Activated T-cell treated with anti-CD3 and anti-CD28 coated beads for 1 hour (primary cell): ENCODE data around the gene RASD1.
A peak's percentile ranks its signal among the peaks of the same experiment; 100 is the strongest.

Source experiments
- DNase-seq: peaks from one replicate; pipeline ENCODE4 v3.0.0-alpha.2; 2020; ENCODE audit warnings: low read depth

Gene RASD1

DNA sequence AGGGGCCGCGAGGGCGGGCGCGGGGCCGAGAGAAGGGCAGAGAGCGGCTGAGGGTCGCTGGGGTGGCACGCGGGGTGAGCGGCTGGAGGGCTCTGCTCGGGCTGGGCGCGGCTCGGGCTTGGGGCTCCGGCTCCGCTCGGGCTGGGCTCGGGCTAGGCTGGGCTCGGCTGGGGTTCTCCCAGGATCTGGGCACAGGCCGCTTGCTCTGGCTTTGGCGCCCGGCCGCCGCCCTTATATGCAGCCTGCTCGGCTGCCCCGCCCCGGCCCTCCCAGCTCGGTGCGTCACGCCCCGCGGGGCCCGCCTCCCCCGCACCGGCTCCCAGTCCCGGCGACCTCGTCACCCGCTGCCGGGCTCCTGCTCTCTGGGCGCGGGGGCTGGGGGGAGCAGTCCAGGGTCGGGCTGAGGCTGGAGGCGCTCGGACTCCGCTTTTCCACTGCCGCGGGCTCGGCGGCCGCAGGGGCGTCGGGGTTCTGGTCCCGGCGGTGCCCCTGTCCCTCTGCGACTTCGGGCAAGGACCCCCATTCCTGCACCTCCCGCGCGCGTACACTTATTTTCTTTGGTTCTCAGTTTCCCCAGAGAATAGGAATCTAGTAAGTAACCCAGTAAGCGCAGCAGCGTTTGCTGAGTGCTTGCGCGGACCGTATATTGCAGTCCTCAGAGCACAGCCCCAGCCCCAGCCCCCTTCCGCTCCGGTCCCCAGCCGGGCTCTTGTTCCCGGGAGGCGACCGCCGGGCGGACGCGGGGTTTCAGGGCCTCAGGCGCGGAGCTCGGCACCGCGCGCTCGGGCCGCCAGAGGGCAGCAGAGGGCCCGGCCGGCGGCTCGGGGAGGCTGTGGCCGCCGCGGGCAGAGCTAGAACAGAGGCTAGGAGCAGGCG is at the start of gene RASD1:
Gene RASD1, minus strand, starts transcription at position 207 of the 876 bp plus-strand sequence. CDS start 214 bp downstream, outside the sequence.
- peak; percentile 66 for DNase-seq

- DNase-seq = no peak
Observed at GRCh38 chr17:17545984-17546383, 49.8 kb upstream of the RASD1 start.

- no peak for DNase-seq
Observed at GRCh38 chr17:17545031-17545820, 49.0 kb upstream of the RASD1 start.

DNA sequence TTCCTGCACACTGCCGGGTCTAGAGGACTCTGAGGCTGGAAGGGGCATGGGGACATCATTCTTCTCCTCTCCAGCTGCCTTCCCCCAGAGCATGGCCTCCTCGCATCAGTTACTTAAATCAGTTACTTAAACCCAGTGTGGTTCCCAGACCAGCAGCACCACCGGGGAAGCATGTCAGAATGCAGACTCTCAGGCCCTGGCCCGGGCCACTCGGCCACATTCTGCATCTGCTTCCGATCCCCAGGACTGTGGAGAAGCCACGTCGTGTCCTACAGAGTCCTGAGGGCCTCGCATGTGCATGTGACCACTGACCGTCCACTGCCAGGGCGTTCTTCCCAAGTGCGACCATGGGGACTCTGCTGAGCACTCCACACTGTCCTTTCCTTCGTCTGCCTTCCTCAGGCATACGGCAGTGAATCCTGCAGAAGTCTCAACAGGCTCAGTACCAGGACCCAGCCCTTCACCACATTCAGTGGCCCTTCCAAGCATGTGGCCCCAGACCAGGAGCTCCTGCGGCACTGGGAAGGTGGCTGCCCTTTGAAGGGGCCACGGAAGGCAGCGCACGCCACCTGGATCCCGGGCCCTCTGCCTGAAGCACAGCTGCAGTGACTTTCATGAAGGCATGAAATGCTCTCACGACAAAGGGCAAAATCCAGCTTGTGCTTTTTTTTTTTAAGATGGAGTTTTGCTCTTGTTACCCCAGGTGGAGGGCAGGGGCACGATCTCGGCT is 46.9 kb upstream of the RASD1 start:
- no peak for DNase-seq

GRCh38 chr17:17541640-17542001 is 45.4 kb upstream of the RASD1 start:
- DNase-seq = no peak

- DNase-seq = no peak
Observed at GRCh38 chr17:17540935-17541639, 44.9 kb upstream of the RASD1 start.

GRCh38 chr17:17540278-17540906 is 44.2 kb upstream of the RASD1 start:
- DNase-seq = no peak

DNA sequence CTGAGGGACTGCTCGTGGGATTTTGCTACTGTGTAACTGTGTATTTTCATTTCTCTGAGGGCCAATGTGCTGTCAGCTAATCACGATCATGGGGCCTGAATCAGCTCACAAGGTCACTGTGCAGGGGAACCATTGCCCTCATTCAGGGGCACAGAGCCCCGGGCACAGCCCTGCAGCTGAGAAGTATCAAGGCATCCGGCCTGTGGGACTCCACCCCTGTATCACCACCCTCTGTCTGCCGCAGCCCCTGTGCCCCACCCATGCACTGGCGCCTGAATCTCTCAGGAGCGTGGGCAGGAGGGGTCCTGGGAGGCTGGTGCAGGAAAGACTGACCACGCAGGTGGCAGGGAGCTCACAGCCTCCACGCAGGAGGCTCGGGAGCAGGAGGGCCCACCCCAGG is 43.4 kb upstream of the RASD1 start:
- DNase-seq = no peak

DNA sequence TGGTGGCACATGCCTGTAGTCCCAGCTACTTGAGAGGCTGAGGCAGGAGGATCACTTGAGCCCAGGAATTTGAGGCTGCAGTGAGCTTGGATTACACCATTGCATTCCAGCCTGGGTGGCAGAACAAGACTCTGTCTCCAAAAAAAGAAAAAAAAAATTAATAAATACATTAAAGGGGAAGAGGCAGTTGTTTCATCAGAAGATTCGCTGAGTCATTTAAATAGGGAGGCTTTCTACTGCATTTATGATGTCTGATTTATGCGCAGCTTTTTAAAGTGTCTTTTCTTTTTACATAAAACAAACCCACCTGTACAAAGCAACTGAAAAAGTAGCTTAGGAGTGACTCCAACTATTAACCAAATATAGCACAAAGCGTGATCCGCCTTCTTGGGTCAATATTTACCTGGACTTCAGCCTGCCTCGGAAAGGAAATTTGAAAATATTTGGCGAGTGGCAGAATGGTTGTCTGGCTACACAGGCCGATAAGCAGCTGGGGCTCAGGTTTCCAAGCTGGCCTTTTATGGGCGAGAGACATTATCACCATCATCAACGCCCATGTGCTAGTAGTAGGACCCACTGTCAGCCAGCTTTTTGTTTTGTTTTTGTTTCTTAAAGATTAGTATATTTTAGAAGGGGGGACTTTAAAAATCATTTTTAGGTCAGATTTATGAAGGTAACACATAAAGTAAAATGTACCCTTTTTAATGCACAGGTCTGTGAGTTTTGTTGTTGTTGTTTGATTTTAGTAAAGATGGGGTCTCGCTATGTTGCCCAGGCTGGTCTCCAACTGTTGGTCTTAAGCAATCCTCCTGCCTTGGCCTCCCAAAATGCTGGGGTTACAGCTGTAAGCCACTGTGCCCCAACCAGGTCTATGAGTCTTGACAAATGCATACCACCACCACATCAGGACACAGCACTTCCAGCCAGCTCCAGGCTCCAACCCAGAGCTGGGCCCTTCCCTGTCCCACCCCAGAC is 42.5 kb upstream of the RASD1 start:
- no peak for DNase-seq

DNA sequence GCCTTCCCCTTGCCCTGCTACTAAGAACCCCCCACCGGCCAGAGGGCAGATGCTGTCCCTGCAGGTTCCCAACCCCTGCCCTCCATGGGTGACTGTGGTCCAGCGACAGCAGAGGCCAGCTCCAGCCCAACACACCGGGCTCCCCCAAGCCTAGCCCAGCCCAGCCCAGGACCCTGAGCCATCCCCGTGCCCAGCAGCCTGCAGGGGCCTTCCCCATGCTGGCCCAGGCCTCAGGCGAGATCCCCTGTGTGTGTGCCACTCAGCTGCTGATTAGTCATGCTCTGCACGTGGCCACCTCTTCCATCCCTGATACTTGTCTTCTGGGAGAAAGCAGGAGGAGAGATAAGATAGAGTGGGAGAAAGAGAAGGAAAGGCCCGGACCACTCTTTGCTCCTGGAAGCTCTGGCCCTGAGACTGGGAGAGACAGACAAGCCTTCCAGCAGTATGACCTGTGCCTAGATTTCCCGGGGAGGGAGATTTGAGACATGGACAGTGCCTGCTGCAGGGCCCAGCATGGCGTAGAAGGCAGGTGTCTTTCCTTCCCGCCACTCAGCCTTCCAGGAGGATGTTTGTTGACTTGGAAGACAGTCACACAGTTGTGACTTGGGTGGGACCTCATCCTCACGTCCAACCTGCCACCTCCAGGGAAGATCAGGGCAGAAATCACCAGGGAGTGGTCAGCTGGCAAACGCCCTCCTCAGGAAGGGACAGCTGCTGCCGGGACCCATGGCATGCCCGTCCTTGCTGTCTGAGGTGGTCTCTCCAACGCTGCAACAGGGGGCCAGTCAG is 41.3 kb upstream of the RASD1 start:
- DNase-seq = no peak

DNA sequence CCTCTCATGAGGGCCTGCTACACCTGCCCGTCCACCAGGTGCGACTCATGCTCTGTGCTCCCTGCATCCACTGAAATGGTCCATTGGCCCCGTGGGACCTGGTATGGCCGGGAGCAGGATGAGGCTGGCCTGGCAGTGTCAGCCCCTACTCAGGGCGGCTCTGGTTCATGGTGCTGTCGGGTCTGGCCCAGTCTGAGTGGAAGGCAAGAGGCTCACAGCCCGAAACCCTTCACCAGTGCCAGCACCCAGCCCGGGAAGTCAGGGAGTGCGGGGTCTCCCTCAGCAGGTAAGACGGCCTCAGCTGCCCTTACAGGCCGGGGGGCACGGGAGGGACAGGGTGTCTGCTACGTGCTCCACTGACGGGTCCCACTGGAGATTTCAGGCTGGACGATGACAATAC is 40.5 kb upstream of the RASD1 start:
- DNase-seq = no peak

GRCh38 chr17:17535957-17536356 is 39.8 kb upstream of the RASD1 start:
- DNase-seq = no peak

DNA sequence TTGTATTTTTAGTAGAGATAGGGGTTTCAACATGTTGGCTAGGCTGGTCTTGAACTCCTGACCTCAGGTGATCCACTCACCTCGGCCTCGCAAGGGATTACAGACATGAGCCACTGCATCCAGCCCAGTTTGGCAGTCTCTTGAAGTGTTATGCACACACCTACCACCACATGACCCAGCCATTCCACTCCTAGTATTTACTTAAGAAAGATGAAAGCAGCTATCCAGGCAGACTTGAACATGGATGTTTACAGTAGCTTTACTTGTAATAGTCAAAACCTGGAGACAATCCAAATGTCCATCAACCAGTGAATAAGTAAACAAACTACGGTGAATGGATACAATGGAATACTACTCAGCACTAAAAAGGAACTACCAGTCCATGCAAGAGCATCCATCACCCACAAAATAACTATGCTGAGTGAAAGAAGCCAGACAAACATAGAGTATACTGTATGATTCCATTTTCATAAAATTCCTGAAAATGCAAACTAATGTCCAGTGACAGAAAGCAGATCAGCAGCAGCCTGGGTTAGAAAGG is 37.8 kb upstream of the RASD1 start:
- DNase-seq = no peak

- no peak for DNase-seq
Observed at GRCh38 chr17:17532991-17533390, 36.8 kb upstream of the RASD1 start.

- DNase-seq = no peak
Observed at GRCh38 chr17:17531156-17531555, 35.0 kb upstream of the RASD1 start.

DNA sequence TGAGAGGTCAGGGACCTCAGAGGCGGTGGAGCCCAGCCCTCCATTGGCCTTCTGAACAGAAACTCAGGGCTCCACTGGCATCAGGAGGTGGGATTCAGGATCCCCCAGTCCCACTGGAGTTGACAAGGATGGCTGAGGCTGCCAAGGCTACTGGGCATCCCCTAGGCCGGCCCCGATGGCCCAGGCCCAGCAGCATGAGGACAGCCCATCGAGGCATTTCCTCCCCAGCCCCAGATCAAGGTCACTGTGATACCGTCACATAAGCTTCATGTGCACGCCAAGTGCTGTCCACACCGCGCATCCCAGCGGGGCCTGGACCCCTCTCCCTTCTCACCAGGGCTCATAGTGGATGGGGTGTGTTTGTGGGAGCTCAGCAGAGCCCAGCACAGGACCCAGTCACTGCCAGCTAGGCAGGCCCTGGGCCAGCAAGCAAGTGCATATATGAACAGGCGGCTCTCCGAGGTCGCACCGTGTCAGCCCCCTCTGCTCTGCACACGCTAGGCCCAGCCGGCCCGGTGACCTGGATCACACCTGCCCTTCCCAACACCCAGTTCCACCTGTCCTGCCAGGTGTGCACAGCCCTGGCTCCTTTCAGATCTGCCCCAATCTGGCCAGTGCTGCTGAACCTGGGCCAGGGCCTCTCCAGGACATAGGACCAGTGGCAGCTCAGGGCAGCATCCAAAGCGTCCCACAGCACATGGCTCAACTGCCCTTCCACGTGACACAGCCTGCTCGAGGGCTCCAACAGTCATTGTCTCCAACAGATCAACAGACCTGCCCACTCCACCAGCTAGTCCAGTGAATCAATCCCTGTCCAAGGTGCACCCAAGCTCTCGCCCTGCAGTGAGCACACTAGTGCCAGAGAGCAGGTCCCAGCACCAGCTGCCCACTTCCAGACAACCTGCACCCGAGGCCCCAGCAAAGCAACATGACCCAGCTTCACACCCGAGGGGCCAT is 32.8 kb upstream of the RASD1 start:
- DNase-seq = no peak

DNA sequence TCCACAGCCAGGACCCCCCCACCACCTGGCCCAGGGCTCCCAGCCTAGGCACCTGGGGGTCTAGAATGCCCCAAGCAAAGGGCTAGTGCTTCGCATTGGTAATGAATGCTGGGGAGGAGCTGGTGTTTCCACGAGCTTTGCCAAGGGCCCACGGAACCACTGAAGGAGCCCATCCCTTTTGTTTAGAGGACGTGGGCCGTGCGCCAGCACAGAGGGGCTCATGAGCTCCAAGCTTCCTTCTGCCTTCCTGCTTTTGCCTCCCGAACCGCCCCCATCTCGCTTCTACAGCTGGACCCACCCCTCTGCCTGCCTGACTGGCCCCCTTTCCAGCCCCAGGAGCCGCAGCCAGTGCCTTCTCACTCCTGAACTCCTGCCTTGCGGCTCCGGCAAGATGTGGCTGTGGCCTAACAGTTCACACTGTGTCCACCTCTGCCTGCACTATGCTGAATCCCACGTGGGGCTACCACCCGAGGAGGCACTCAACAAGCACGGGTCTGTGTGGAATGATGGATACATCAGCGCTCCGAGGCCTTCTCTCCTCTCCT is 31.8 kb upstream of the RASD1 start:
- DNase-seq = no peak

DNA sequence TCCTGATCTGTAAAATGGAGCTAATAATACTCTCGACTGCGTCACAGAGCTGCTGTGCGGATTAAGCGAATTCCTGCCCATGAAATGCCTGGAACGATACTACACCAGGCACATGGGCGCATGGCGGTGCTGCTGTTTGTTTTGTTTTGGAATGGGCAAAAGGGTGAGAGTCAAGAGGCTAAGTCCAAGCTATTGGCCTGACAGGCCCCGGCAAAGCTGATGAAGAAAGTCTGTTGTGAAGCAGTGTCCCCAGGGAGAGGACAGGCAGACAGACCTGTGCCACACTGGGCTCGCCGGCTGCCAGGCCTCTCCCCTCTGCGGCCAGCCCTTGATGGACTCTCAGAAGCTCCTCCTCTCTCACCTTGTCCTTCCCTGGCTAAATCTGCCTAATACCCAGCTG is 31.3 kb upstream of the RASD1 start:
- no peak for DNase-seq
